AG10803 (cell line): Measurements from ENCODE around the gene CWC27.

Source experiments
- DNase-seq: peaks from one replicate; pipeline ENCODE4 v3.0.0; 2010; ENCODE audit warnings: low read depth
- H3K4me3 ChIP-seq: 2 replicates; pipeline ENCODE4 v1.5.1; 2011; ENCODE audit warnings: mild to moderate bottlenecking, low read length, control low read depth
- TF ChIP-seq, protein P1 (sequence below): conservative IDR thresholded peaks from 2 replicates; pipeline ENCODE4 v1.5.1; 2011; ENCODE audit warnings: mild to moderate bottlenecking, low read length, control low read depth, inconsistent platforms

Gene CWC27

GRCh38 chr5:64746446-64746845, 22.3 kb upstream of the CWC27 start:
- H3K4me3 ChIP-seq: no peak overlapping the region
- TF ChIP-seq, protein P1, sequence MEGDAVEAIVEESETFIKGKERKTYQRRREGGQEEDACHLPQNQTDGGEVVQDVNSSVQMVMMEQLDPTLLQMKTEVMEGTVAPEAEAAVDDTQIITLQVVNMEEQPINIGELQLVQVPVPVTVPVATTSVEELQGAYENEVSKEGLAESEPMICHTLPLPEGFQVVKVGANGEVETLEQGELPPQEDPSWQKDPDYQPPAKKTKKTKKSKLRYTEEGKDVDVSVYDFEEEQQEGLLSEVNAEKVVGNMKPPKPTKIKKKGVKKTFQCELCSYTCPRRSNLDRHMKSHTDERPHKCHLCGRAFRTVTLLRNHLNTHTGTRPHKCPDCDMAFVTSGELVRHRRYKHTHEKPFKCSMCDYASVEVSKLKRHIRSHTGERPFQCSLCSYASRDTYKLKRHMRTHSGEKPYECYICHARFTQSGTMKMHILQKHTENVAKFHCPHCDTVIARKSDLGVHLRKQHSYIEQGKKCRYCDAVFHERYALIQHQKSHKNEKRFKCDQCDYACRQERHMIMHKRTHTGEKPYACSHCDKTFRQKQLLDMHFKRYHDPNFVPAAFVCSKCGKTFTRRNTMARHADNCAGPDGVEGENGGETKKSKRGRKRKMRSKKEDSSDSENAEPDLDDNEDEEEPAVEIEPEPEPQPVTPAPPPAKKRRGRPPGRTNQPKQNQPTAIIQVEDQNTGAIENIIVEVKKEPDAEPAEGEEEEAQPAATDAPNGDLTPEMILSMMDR: no peak
- DNase-seq: peak; percentile 1

DNA sequence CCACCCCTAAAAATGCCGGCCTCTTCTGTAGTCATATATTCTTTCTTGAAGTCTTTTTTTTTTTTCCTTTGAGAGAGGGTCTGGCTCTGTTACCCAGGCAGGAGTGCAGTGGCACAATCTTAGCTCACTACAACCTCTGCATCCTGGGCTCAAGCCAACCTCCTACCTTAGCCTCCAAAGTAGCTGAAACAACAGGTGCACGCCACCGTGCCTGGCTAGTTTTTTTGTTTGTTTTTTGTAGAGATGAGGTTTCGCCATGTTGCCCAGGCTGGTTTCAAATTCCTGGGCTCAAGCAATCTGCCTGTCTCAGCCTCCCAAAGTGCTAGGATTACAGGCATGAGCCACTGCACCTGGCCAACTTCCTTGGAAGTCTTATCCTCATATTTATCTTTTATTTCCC, 19.3 kb upstream of the CWC27 start:
- TF ChIP-seq, protein P1: no peak
- DNase-seq: no peak

DNA sequence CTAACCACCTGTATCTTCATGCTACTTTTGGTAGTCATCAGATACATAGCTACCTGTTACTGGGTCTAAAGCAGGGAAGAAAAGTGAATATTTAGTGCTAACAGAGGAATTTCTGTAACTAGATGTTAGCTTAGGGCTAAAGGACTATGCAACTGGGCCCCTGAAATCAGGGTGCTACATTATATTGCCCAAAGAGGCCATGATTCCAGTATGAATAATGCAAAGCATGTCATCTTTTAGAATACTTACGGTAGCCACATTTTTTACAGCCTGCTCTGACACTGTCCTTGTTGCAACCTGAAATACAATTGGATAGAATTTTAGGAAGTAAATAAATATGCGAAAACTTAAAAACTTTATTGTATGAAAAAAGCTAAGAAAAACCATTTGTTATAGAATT, 14.7 kb upstream of the CWC27 start:
- TF ChIP-seq, protein P1: no peak
- no peak for DNase-seq
- H3K4me3 ChIP-seq: no peak overlapping the region

More for the DNA sequence above, 19.3 kb upstream of the CWC27 start:
- no peak overlapping the region for H3K4me3 ChIP-seq

GRCh38 chr5:64758901-64759300, 9.8 kb upstream of the CWC27 start:
- DNase-seq: no peak
- H3K4me3 ChIP-seq: no peak overlapping the region
- TF ChIP-seq, protein P1: no peak

DNA sequence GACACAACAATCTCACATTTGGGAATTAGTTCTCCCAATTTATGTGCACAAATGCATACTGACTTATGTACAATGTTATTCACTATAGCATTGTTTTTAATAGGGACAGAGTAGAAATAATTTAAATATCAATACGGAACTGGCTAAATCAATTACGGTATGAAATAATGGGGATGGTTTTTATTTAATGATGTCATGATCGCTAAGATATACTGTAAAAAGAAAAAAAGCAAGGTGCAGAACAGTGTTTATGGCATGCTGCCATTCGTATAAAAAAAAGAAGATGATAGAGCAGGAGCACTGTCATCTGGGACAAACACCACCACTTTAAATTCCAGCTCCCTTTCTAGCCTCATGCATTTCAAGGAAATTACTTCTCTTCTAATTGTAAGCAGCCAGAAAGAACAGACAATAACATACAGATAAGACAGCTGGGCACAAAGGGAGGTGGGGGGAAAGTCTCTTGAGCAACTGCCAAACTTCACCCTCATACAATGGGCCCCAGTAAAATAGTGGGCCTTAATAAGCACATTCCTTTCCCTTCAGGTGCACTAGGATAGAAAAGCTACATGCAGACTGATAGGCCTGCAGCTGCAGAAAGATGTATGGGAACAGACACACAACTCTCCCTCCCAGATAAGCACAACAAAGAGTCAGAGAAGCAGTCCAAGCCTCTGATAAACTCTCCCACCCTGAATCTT, 8.6 kb upstream of the CWC27 start:
- TF ChIP-seq, protein P1: no peak
- H3K4me3 ChIP-seq: no peak overlapping the region
- DNase-seq: no peak

GRCh38 chr5:64763948-64764503, 4.7 kb upstream of the CWC27 start:
- TF ChIP-seq, protein P1: no peak
- H3K4me3 ChIP-seq: no peak overlapping the region
- DNase-seq: no peak
